Measurements from ENCODE around the gene CBX2. TPM values are rescaled to one million over a fixed set of nuclear protein-coding genes. Genes with fewer than 3 reads are reported as not detected.
A peak's percentile ranks its signal among the peaks of the same experiment; 100 is the strongest.

CBX2 gene
- total RNA-seq, 2 donors from 2014 or later, result 0.95 to 2.1 TPM

GRCh38 chr17:79836972-79837887 is 59.3 kb downstream of the CBX2 start:
- H3K27ac Mint-ChIP-seq, result peak overlapping the region; percentile 79 to 90
- DNase-seq (ENCODE audit: low spot score) (peak; percentile 77), ATAC-seq (peak; percentile 7 to 28)
- H3K4me3 Mint-ChIP-seq, result peak overlapping the region; percentile 93
- H3K27me3 Mint-ChIP-seq, result peaks cover 5 to 6% of the 10 kb centered on the region in 2 donors
- peaks cover 20 to 31% of the 10 kb centered on the region in 2 donors for H3K4me1 Mint-ChIP-seq (ENCODE audit: low read depth in 2 of 2)
- peaks cover 11% of the 10 kb centered on the region for H3K36me3 Mint-ChIP-seq
- H3K9me3 Mint-ChIP-seq, result no peaks in the 10 kb centered on the region

Other genes starting within 250 kb of the CBX2 start
- gene RBFOX3, start 167.1 kb upstream of the CBX2 start, total RNA-seq, result not detected
- gene ENPP7, start 47.2 kb upstream of the CBX2 start, total RNA-seq, result under 1 TPM in 1 of 2 donors, not detected in 1; 0.14 TPM
- 10 to 100 TPM in 1 of 2 donors, 1 to 10 TPM in 1; 9.8 to 46.4 TPM for gene CBX8, start 18.9 kb downstream of the CBX2 start, total RNA-seq
- gene CBX4, start 61.3 kb downstream of the CBX2 start, total RNA-seq, result 10 to 100 TPM; 26.2 to 58.3 TPM